Keratinocyte (primary cell): Measurements from ENCODE around the gene NOL3. TPM values are rescaled to one million over a fixed set of nuclear protein-coding genes. Genes with fewer than 3 reads are reported as not detected.

Experiments
- DNase-seq: peaks from one replicate; pipeline ENCODE4 v3.0.0-alpha.2; 2011; ENCODE audit warnings: low read depth, missing footprints, low spot score
- FAIRE-seq: peaks from 2 replicates; lab custom pipeline; 2011; peaks lifted over from hg19 to GRCh38; lab: Jason Lieb, UNC
- H2AFZ ChIP-seq: 2 replicates; pipeline ENCODE4 v1.6.0; 2012; ENCODE audit warnings: low read length, control low read depth, inconsistent platforms; ENCODE audit not compliant: control insufficient read depth
- H3K27ac ChIP-seq: 2 replicates; pipeline ENCODE4 v1.5.1; 2011; ENCODE audit warnings: low read length; ENCODE audit not compliant: control insufficient read depth, insufficient read depth
- H3K27me3 ChIP-seq: 3 replicates; pipeline ENCODE4 v1.6.0; 2011; ENCODE audit warnings: low read length; ENCODE audit not compliant: control insufficient read depth, insufficient read depth; ENCODE audit errors: extremely low read depth
- H3K36me3 ChIP-seq, 2 experiments: 2 replicates in 1 of 2; 3 replicates in 1 of 2; pipeline ENCODE4 v1.5.1; 2011; ENCODE audit warnings: low read length in 2 of 2, mild to moderate bottlenecking in 1 of 2; ENCODE audit not compliant: control insufficient read depth in 2 of 2, insufficient read depth in 2 of 2; ENCODE audit errors: extremely low read depth in 1 of 2
- H3K4me1 ChIP-seq: 3 replicates; pipeline ENCODE4 v1.5.1; 2011; ENCODE audit warnings: low read length; ENCODE audit not compliant: control insufficient read depth, insufficient read depth; ENCODE audit errors: extremely low read depth
- H3K4me2 ChIP-seq: 3 replicates; pipeline ENCODE4 v1.6.0; 2011; ENCODE audit warnings: low read depth, low read length; ENCODE audit not compliant: control insufficient read depth, insufficient read depth; ENCODE audit errors: extremely low read depth
- H3K4me3 ChIP-seq, 3 experiments: fragments of 200-600 bp in 1 of 3; sonication (generic) in 1 of 3; 2 replicates in 2 of 3; 3 replicates in 1 of 3; pipeline ENCODE4 v1.5.1; 2011 to 2016; ENCODE audit warnings: low read length in 3 of 3, mild to moderate bottlenecking in 3 of 3, control low read depth in 2 of 3, inconsistent platforms in 1 of 3, low read depth in 1 of 3, mixed read lengths in 1 of 3, mixed run types in 1 of 3, moderate library complexity in 1 of 3; ENCODE audit not compliant: control insufficient read depth in 2 of 3, insufficient read depth in 2 of 3; ENCODE audit errors: extremely low read depth in 1 of 3
- H3K79me2 ChIP-seq: 2 replicates; pipeline ENCODE4 v1.6.0; 2012; ENCODE audit warnings: low read length; ENCODE audit not compliant: control insufficient read depth, insufficient read depth
- H3K9ac ChIP-seq: 3 replicates; pipeline ENCODE4 v1.6.0; 2011; ENCODE audit warnings: low read length; ENCODE audit not compliant: control insufficient read depth, insufficient read depth; ENCODE audit errors: extremely low read depth
- H3K9me1 ChIP-seq: 3 replicates; pipeline ENCODE4 v1.6.0; 2011; ENCODE audit warnings: low read length; ENCODE audit not compliant: control insufficient read depth, insufficient read depth; ENCODE audit errors: extremely low read depth
- H3K9me3 ChIP-seq: 2 replicates; pipeline ENCODE4 v1.5.1; 2012; ENCODE audit warnings: low read depth, low read length; ENCODE audit not compliant: control insufficient read depth
- H4K20me1 ChIP-seq: 3 replicates; pipeline ENCODE4 v1.6.0; 2011; ENCODE audit warnings: low read length; ENCODE audit not compliant: control insufficient read depth, insufficient read depth; ENCODE audit errors: extremely low read depth
- CTCF ChIP-seq, 3 experiments: IDR thresholded peaks in 1 of 3; conservative IDR thresholded peaks in 1 of 3; optimal IDR thresholded peaks in 1 of 3; 2 replicates in 2 of 3; 3 replicates in 1 of 3; pipeline versions ENCODE3 to v1.5.1; 2011; ENCODE audit warnings: low read length in 3 of 3, mild to moderate bottlenecking in 3 of 3, moderate library complexity in 2 of 3, control low read depth in 1 of 3, inconsistent platforms in 1 of 3; ENCODE audit not compliant: insufficient read depth in 2 of 3; ENCODE audit errors: extremely low read depth in 1 of 3
- EZH2 ChIP-seq: IDR thresholded peaks from one replicate; pipeline ENCODE4 v1.6.1; 2012; ENCODE audit warnings: inconsistent platforms, mild to moderate bottlenecking, low read length, moderate library complexity
- dilution Hi-C: fragments of 300-500 bp; cut with MboI; formaldehyde crosslinking; loops from one replicate; pipeline ENCODE4 v1.7.0; 2020; ENCODE audit warnings: low sequenced_read_pairs; ENCODE audit not compliant: extremely low pct_ligation_motif_present
- polyA plus RNA-seq, 5 experiments: library from polyadenylated mRNA; depleted of rRNA in 3 of 5; stranded (reverse) in 3 of 5; stranded (forward) in 1 of 5; unstranded in 1 of 5; fragments of >200 nt; gene quantifications; 1 replicate in 1 of 5; 2 replicates in 3 of 5; 3 replicates in 1 of 5; pipeline versions ENCODE4 v1.2.1 to v1.2.3, GENCODE V29; 2011 to 2012; ENCODE audit warnings: missing spikeins in 2 of 5, low read depth in 1 of 5, low replicate concordance in 1 of 5

The NOL3 gene
- polyA plus RNA-seq, 1 donor (not counting 4 experiments of a cell fraction or from before 2014, with no cell fraction given), result 16.8 TPM

- Histone ChIP-seq H2AFZ (no peak overlapping the region), H4K20me1 (no peaks in the 10 kb centered on the region), H3K9me1 (no peaks in the 10 kb centered on the region), H3K4me2 (no peak overlapping the region), H3K9me3 (no peaks in the 10 kb centered on the region), H3K4me1 (peaks cover 32% of the 10 kb centered on the region), H3K4me3 (no peak overlapping the region), H3K27me3 (peaks cover 7% of the 10 kb centered on the region), H3K9ac (no peak overlapping the region), H3K36me3 (no peaks in the 10 kb centered on the region), H3K27ac (no peak overlapping the region), H3K79me2 (no peaks in the 10 kb centered on the region)
- FAIRE-seq, result no peak
- dilution Hi-C loops, result no loop called here
- TF ChIP-seq EZH2 (no peak), CTCF (optimal IDR thresholded peaks at IDR 0.05 in 1 of 3, IDR thresholded peaks at IDR 0.05 in 1 of 3, conservative IDR thresholded peaks at IDR 0.05 in 1 of 3; ENCODE audit: extremely low read depth in 1 of 3, insufficient read depth in 2 of 3, low read length in 3 of 3) (no peak)
- DNase-seq, result no peak
Observed at GRCh38 chr16:67167588-67167987, 2.8 kb upstream of the NOL3 start.

GRCh38 chr16:67169011-67169451 is 1.3 kb upstream of the NOL3 start:
- Histone ChIP-seq H3K4me3 (no peak overlapping the region), H3K36me3 (no peaks in the 10 kb centered on the region), H3K27ac (no peak overlapping the region), H3K9ac (no peak overlapping the region), H3K79me2 (no peaks in the 10 kb centered on the region), H3K27me3 (no peaks in the 10 kb centered on the region), H3K4me1 (peaks cover 31% of the 10 kb centered on the region), H2AFZ (no peak overlapping the region), H3K4me2 (peak overlapping the region; percentile 77), H4K20me1 (no peaks in the 10 kb centered on the region), H3K9me1 (no peaks in the 10 kb centered on the region), H3K9me3 (no peaks in the 10 kb centered on the region)
- TF ChIP-seq EZH2 (no peak), CTCF (optimal IDR thresholded peaks at IDR 0.05 in 1 of 3, IDR thresholded peaks at IDR 0.05 in 1 of 3, conservative IDR thresholded peaks at IDR 0.05 in 1 of 3; ENCODE audit: extremely low read depth in 1 of 3, insufficient read depth in 2 of 3, low read length in 3 of 3) (no peak)
- dilution Hi-C loops, result no loop called here
- DNase-seq (no peak), FAIRE-seq (no peak)
